Measurements from ENCODE around the gene PCDHA9.

Gene PCDHA9

GRCh38 chr5:140881889-140882590 lies 33.9 kb downstream of the PCDHA9 start, which contains the start of gene PCDHA13:
PCDHA13 (plus strand) TSS chr5:140882124; CDS start chr5:140882269, 145 bp downstream.
- no peak for DNase-seq

- DNase-seq, result no peak
Measured at GRCh38 chr5:140882591-140882899, 34.4 kb downstream of the PCDHA9 start.

DNA sequence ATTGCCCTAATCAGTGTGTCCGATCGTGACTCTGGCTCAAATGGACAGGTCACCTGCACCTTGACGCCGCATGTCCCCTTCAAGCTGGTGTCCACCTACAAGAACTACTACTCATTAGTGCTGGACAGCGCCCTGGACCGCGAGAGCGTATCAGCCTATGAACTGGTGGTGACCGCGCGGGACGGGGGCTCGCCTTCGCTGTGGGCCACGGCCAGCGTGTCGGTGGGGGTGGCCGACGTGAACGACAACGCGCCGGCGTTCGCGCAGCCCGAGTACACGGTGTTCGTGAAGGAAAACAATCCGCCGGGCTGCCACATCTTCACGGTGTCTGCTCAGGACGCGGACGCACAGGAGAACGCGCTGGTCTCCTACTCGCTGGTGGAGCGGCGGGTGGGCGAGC lies 35.2 kb downstream of the PCDHA9 start:
- no peak for DNase-seq

GRCh38 chr5:140883927-140884697 lies 35.9 kb downstream of the PCDHA9 start:
- no peak for DNase-seq
